ENCODE measurements around the gene MICB.

DNA sequence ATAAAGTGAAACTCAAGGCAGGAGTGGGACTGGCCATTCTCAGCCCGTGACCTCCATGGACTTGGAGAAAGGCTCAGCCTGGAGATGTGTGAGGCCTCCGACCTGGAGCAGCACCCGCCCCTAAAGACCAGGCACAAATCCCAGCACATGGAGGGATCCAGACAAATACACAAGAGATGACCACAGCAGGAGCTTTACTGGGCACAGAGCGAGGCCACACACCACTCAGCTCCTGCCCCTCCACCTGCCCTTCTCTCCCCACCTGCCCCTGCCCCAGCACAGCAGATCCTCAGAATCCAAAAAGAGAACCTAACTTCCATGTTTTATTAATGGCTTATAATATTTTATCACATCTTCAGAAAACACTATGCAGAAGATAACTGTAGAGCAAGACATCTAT is 20.4 kb upstream of the MICB start:
- TF ChIP-seq, protein P1, sequence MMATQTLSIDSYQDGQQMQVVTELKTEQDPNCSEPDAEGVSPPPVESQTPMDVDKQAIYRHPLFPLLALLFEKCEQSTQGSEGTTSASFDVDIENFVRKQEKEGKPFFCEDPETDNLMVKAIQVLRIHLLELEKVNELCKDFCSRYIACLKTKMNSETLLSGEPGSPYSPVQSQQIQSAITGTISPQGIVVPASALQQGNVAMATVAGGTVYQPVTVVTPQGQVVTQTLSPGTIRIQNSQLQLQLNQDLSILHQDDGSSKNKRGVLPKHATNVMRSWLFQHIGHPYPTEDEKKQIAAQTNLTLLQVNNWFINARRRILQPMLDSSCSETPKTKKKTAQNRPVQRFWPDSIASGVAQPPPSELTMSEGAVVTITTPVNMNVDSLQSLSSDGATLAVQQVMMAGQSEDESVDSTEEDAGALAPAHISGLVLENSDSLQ (IDR thresholded peaks at IDR 0.05), result no peak
- TF ChIP-seq TARDBP (IDR thresholded peaks at IDR 0.05), result no peak
- no peak for TF ChIP-seq SP1 (IDR thresholded peaks at IDR 0.05)
- TF ChIP-seq ELF4 (IDR thresholded peaks at IDR 0.05), result no peak
- TF ChIP-seq CTBP1 (IDR thresholded peaks at IDR 0.05; ENCODE audit: borderline replicate concordance), result no peak
- no peak for TF ChIP-seq FOXA1 (IDR thresholded peaks at IDR 0.05)
- TF ChIP-seq FOXM1 (IDR thresholded peaks at IDR 0.05; ENCODE audit: borderline replicate concordance), result no peak
- TF ChIP-seq NFRKB (IDR thresholded peaks at IDR 0.05), result no peak
- TF ChIP-seq HDGF (IDR thresholded peaks at IDR 0.05; ENCODE audit: borderline replicate concordance), result no peak
- no peak for TF ChIP-seq BHLHE40 (IDR thresholded peaks at IDR 0.05; ENCODE audit: borderline replicate concordance)
